OCI-LY3 (cell line): ENCODE measurements around the gene LILRB5.
"Not testable (repeated sequence)": the region's sequence is repeated elsewhere in the genome, so short reads cannot be mapped to it uniquely, and the experiment has no call there.

ENCODE experiments used
- H2AFZ ChIP-seq: fragments of 200-600, 300-600 bp; shearing (Covaris generic); 2 replicates; pipeline ENCODE4 v1.6.0; 2014; ENCODE audit warnings: antibody characterized with exemption, low read depth, low read length
- H3K27ac ChIP-seq: fragments of 200-600, 300-600 bp; sonication (generic); 2 replicates; pipeline ENCODE4 v1.5.1; 2014; ENCODE audit warnings: mild to moderate bottlenecking, low read length, moderate library complexity, mixed read lengths
- H3K27me3 ChIP-seq: fragments of 200-600, 300-600 bp; sonication (generic); 2 replicates; pipeline ENCODE4 v1.6.1; 2014; ENCODE audit warnings: low read depth, low read length, mixed read lengths
- H3K36me3 ChIP-seq: fragments of 200-600, 300-600 bp; sonication (generic); replicated peaks from 2 replicates; pipeline ENCODE3; 2014; ENCODE audit warnings: low read depth, low read length, mixed read lengths
- H3K4me1 ChIP-seq: fragments of 300-600, 200-600 bp; sonication (generic); 2 replicates; pipeline ENCODE4 v1.6.1; 2014; ENCODE audit warnings: low read length, mixed read lengths
- H3K4me2 ChIP-seq: fragments of 200-600, 300-600 bp; sonication (generic); 2 replicates; pipeline ENCODE4 v1.6.1; 2014; ENCODE audit warnings: low read length, mixed read lengths
- H3K4me3 ChIP-seq: fragments of 300-600, 200-600 bp; sonication (generic); 2 replicates; pipeline ENCODE4 v1.5.1; 2014; ENCODE audit warnings: antibody characterized with exemption, mild to moderate bottlenecking, low read length, moderate library complexity
- H3K79me2 ChIP-seq: fragments of 300-600, 200-600 bp; shearing (Covaris generic); 2 replicates; pipeline ENCODE4 v1.6.1; 2014; ENCODE audit warnings: mild to moderate bottlenecking, low read length, mixed read lengths
- H3K9ac ChIP-seq: fragments of 300-600, 200-600 bp; shearing (Covaris generic); 2 replicates; pipeline ENCODE4 v1.6.0; 2014; ENCODE audit warnings: mild to moderate bottlenecking, low read length, moderate library complexity
- H3K9me3 ChIP-seq: fragments of 200-600, 300-600 bp; shearing (Covaris generic); 2 replicates; pipeline ENCODE4 v1.6.1; 2014; ENCODE audit warnings: low read length, mixed read lengths; ENCODE audit not compliant: insufficient read depth
- H4K20me1 ChIP-seq: fragments of 200-600, 300-600 bp; sonication (generic); 2 replicates; pipeline ENCODE4 v1.6.1; 2016; ENCODE audit warnings: low read length, mixed read lengths; ENCODE audit not compliant: insufficient read depth
- EZH2phosphoT487 ChIP-seq: fragments of 200-600 bp; shearing (Covaris generic); IDR thresholded peaks from 2 replicates; pipeline ENCODE4 v1.6.1; 2018; ENCODE audit warnings: antibody characterized with exemption, mixed run types, low read depth
- TF ChIP-seq, protein P1 (sequence below): fragments of 200-600, 300-600 bp; sonication (generic); IDR thresholded peaks from 2 replicates; pipeline ENCODE4 v1.5.1; 2014; ENCODE audit warnings: antibody characterized with exemption, low read length, low read depth

LILRB5 gene

DNA sequence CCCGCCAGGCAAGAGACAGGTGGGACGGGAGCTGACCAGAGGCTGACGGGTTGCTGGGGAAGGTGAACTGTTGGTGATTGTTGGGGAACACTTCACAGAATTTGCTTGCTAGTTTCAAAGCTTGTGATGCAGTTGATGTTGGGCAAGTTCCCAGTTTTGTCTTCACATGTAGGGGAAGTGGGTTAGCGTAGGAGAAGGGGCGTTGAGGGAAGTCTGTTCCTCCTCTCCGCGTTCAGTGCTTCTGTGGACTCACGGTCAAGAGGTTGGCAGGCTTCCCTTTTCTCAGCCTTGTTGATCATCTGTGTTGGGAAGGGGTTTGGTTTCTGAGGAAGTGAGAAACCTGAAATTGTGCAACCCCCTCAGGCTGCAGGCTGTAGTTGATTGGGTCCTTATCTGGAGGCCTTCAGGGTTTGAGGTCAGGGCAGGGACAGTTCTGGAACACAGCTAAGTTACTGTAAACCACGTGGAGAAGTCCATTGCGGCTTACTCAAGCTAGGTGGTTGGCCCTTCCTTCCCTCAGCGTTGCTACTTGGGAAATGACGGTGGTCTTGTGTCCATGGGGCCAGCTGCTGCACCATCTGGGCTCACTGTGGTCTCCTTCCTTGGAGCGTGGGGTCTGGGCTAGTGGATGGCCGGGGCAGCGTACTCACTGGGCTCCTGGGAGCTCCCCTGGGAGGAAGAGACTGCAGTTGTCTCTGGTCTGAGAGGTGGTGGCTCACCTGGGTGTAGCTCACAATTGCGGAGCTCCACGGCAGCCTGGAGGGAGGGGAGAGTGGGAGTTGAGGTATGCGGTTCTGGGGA is 48.9 kb downstream of the LILRB5 start:
- Histone ChIP-seq H3K27me3 (no peaks in the 10 kb centered on the region), H3K27ac (peak overlapping the region; percentile 73), H3K4me1 (peaks cover 56% of the 10 kb centered on the region), H2AFZ (no peak overlapping the region), H3K9ac (peak overlapping the region; percentile 33; the same call in 1 of the 2 replicates), H3K4me2 (peak overlapping the region; percentile 54), H4K20me1 (peaks cover 80% of the 10 kb centered on the region), H3K79me2 (peaks cover 51% of the 10 kb centered on the region), H3K9me3 (no peaks in the 10 kb centered on the region), H3K36me3 (peaks cover 68% of the 10 kb centered on the region), H3K4me3 (peak overlapping the region; percentile 28; the same call in 1 of the 2 replicates)
- no peak for TF ChIP-seq EZH2phosphoT487
- TF ChIP-seq, protein P1, sequence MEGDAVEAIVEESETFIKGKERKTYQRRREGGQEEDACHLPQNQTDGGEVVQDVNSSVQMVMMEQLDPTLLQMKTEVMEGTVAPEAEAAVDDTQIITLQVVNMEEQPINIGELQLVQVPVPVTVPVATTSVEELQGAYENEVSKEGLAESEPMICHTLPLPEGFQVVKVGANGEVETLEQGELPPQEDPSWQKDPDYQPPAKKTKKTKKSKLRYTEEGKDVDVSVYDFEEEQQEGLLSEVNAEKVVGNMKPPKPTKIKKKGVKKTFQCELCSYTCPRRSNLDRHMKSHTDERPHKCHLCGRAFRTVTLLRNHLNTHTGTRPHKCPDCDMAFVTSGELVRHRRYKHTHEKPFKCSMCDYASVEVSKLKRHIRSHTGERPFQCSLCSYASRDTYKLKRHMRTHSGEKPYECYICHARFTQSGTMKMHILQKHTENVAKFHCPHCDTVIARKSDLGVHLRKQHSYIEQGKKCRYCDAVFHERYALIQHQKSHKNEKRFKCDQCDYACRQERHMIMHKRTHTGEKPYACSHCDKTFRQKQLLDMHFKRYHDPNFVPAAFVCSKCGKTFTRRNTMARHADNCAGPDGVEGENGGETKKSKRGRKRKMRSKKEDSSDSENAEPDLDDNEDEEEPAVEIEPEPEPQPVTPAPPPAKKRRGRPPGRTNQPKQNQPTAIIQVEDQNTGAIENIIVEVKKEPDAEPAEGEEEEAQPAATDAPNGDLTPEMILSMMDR = no peak

DNA sequence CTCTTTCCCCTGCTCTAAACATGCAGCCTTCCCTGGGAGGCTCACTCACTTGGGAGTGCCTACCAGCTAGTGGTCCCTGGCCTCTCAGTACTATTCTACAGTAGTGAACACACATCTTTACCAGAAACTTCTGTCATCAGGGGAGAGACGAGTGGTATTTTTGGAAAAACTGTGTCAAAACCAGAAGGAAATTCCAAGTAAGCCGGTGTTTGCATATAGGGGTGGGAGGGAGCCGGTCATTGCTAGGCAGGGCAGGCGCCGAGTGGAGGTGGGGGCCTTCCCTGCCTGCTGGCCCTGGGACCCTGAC is 49.4 kb downstream of the LILRB5 start:
- Histone ChIP-seq H4K20me1 (peaks cover 86% of the 10 kb centered on the region), H3K79me2 (peaks cover 56% of the 10 kb centered on the region), H3K4me3 (peak overlapping the region; percentile 28; the same call in 1 of the 2 replicates), H3K36me3 (peaks cover 71% of the 10 kb centered on the region), H3K4me2 (peak overlapping the region; percentile 54), H3K27me3 (no peaks in the 10 kb centered on the region), H2AFZ (no peak overlapping the region), H3K27ac (peak overlapping the region; percentile 73), H3K4me1 (peaks cover 62% of the 10 kb centered on the region), H3K9ac (peak overlapping the region; percentile 33; the same call in 1 of the 2 replicates), H3K9me3 (no peaks in the 10 kb centered on the region)
- TF ChIP-seq EZH2phosphoT487 = no peak
- TF ChIP-seq, protein P1 = no peak

DNA sequence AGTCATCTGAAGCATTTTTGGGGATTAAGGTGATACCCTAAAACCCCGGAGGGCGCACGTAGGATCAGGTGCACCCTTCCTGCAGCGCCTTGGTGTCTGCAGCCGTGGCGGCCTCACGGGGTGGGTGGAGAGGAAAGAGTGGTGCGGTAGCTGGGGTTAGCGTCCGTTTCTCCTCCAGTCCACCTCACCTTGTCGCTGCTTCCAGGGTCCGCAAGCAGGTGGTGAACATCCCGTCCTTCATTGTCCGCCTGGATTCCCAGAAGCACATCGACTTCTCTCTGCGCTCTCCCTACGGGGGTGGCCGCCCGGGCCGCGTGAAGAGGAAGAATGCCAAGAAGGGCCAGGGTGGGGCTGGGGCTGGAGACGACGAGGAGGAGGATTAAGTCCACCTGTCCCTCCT is 49.9 kb downstream of the LILRB5 start:
- H3K9me3 ChIP-seq, H3K27me3 ChIP-seq, H3K4me3 ChIP-seq, H3K9ac ChIP-seq, H2AFZ ChIP-seq: not testable (repeated sequence)
- peak overlapping the region; percentile 73; the same call in 1 of the 2 replicates for H3K27ac ChIP-seq
- peaks cover 61% of the 10 kb centered on the region for H3K79me2 ChIP-seq
- H3K4me1 ChIP-seq = peaks cover 66% of the 10 kb centered on the region
- H4K20me1 ChIP-seq = peaks cover 90% of the 10 kb centered on the region
- H3K36me3 ChIP-seq = peaks cover 75% of the 10 kb centered on the region
- peak overlapping the region; percentile 54 for H3K4me2 ChIP-seq

DNA sequence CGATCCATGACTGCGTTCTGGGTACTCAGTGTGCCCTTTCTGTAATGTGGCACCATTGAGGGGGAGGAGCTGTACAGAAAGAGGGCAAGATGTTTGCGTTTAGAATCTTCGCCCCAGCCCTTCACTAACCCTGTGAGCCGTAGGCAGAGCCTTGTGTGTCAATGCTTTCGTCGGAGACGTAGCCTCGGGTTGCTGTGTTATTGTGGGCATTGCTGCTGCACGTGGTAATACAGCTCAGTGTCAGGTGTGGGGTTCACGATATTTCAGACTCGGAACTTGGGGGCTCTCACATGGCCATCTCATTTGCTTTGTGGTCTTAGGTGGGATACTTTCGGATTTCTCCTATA is 50.3 kb downstream of the LILRB5 start:
- no peak for TF ChIP-seq EZH2phosphoT487
- TF ChIP-seq, protein P1 = no peak
- H3K4me3 ChIP-seq = no peak overlapping the region
- peaks cover 79% of the 10 kb centered on the region for H3K36me3 ChIP-seq
- H3K27ac ChIP-seq = no peak overlapping the region
- H3K79me2 ChIP-seq = peaks cover 64% of the 10 kb centered on the region
- peaks cover 94% of the 10 kb centered on the region for H4K20me1 ChIP-seq
- no peak overlapping the region for H2AFZ ChIP-seq
- H3K9me3 ChIP-seq = no peaks in the 10 kb centered on the region
- no peaks in the 10 kb centered on the region for H3K27me3 ChIP-seq
- peak overlapping the region; percentile 54 for H3K4me2 ChIP-seq
- H3K9ac ChIP-seq = no peak overlapping the region
- H3K4me1 ChIP-seq = peaks cover 70% of the 10 kb centered on the region
